NCI-H2029 (cell line): ENCODE results near the gene CETN2.
A peak's percentile ranks its signal among the peaks of the same experiment; 100 is the strongest.
"Not testable (repeated sequence)": the region's sequence is repeated elsewhere in the genome, so short reads cannot be mapped to it uniquely, and the experiment has no call there.

Experiments
- DNase-seq: peaks from one replicate; lab custom pipeline; 2025; lab: John Stamatoyannopoulos, UW

Gene CETN2

DNA sequence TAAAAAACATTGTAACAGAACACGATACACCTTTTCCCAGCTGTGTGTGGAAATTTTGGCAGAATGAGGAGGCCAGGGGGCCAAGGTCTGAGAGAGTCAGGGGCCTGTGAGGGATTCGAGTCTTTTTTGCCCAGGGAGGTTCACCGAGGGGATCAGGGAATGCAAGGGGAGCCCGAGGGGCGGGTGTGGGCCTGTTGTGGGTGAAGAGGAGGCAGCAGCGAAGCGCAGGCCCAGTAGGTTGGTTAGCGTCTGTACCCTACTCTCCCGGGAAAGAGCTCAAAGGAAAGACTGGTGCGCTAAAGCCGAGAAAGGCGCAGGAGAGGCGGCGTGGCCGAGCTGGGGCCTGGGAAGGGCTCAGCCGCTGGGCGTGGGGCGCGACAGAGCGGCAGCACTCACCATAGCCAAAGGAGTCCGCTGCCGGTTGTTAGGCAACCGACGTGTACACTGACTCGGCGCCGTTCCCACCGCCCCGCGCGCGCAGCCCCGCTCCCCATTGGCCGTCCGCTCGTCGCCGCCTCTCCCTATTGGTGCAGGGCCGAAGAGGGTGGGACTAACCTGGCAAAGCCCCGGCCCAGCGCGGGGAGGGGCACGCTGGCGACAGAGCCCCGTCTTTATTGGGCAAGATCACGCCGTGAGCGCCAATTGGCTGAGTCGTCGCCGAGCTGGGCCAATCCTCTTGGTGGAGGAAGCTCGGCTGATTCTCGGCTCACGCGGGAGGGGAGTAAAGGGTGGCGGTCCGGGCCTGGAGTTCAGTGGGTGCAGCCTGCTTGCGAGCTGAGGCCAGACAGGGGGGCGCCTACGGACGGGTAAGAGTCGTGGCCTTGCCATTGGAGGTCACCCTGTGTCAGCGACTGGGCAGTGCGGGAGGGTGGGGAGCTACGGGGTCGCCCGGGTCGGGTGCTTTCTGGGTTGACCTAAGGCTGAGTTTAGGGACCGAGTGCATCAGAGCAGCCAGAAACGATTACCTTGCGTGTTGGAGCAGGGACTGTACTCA lies at the start of gene CETN2, which contains the start of gene NSDHL:
Gene CETN2 (minus strand): TSS at position 446 of the 994 bp plus-strand sequence. CDS start 47 bp downstream, at position 399.
Gene NSDHL (plus strand): TSS at position 752 of the 994 bp plus-strand sequence. CDS start 15,262 bp downstream, outside the sequence.
- peak; percentile 84 for DNase-seq

- no peak for DNase-seq
These were observed 48.6 kb upstream of the CETN2 start for GRCh38 chrX:152878976-152879755.

DNA sequence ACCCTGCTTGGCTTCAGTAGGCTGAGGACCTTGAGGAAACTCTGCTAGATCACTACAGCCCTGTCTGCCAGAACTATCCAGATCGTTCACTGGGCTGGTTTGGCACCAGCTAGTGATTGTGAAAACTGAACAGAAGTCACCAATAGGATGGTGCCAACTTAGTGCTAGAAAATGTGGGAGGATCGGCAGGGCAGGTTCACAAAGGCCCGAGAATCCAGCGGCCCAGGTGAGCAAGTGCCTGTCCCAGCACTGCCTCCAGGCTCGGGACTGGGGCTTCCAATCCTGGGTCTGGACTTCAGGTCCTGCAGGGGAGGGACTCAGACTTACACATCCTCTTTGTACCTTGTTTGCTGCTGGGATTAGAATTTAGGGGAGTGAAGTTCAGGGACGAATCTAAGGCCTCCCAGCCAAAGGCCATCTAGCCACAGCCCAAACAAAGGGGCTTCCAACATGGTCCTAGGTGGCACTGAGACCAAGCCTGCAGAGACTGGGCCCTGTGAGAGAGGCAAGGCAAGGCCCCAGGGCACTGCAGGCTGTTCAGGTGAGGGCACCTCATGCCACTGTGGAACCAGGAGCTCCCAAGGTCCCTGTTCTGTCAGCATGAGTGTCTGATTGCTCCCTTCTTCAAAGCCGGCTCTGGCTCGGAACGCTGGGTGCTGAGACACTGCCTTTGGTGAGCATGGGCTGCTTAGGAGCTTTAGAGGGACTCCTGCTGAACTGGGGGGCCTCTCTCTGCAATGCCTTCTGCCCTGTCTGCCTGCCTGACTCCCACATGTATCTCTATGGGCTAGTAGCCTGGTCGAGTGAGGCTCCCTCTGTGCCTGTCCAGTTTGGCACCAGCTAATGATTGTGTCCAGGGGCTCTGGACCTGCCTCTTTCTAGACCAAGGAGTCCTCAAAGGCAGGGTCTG lies 46.6 kb upstream of the CETN2 start:
- no peak for DNase-seq

DNA sequence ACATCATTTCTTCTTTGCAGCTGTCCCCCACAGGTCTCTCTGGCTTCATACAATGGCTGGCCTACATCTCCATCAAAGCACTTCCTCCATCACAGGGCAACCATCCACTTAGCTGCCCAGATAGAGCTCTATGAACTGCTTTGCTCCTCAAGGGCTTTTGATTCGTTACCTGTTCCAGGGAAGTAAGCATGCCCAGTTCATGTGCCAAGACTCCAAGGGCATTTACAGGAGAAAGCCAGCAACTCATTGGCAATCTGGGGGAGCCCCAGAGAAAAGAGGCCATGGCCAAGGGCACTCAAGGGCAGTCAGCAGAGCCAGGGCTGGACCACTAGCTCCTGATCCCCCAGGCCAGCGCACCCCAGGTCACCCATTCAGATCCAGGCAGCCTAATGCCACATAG lies 42.8 kb upstream of the CETN2 start:
- DNase-seq: no peak

DNA sequence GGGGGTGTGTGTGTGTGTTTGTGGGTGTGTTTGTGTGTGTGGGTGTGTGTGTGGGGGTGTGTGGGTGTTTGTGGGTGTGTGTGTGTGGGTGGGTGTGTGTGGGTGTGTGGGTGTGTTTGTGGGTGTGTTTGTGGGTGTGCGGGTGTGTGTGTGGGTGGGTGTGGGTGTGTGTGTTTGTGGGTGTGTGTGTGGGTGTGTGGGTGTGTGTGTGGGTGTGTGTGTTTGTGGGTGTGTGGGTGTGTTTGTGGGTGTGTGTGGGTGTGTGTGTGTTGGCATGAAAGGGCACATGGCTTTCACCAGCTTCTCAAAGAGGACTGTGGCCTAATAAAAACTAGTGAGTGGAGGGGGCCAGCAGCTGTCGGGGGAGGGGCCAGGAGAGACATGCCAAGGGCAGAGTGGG lies 42.0 kb upstream of the CETN2 start:
- no peak for DNase-seq

DNA sequence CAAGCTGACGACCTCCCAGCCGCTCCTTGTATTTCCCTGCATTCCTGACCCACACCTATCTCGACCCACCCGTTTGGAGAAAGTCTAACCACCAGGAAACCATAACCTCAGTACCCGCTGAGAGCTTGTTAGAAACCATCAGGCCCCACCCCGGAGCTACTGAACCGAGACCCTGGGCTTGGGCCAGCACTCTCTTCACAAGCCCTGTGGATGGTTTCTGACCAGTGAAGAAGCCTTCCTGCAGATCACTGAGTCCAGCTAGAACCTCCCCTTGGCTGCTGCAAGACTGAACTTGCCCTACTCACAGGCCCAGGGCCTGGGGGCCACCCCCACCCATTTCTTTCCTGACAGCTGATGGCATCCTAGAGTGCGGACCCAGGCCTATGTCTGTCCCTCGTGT lies 40.7 kb upstream of the CETN2 start:
- DNase-seq: no peak

DNA sequence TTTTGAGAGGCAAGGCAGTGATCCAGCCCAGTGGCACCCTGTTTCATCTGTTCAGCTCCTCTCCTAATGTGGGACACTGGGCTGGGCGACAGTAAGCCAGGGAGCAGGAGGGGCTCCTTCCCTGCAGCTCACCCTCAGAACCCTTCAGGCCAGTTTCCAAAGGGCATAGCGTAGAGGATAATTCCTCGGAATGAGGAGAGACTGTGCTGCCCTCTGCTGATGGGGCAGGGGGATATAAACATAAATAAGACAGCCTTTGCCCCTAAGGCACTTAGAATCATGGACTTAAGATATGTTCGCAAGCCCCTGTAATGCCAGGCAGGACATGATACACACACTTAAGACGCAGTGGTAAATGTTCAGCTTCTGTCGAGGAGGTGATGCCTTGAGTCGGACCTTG lies 39.4 kb upstream of the CETN2 start:
- DNase-seq: no peak

GRCh38 chrX:152866386-152866785 lies 35.8 kb upstream of the CETN2 start:
- no peak for DNase-seq

DNA sequence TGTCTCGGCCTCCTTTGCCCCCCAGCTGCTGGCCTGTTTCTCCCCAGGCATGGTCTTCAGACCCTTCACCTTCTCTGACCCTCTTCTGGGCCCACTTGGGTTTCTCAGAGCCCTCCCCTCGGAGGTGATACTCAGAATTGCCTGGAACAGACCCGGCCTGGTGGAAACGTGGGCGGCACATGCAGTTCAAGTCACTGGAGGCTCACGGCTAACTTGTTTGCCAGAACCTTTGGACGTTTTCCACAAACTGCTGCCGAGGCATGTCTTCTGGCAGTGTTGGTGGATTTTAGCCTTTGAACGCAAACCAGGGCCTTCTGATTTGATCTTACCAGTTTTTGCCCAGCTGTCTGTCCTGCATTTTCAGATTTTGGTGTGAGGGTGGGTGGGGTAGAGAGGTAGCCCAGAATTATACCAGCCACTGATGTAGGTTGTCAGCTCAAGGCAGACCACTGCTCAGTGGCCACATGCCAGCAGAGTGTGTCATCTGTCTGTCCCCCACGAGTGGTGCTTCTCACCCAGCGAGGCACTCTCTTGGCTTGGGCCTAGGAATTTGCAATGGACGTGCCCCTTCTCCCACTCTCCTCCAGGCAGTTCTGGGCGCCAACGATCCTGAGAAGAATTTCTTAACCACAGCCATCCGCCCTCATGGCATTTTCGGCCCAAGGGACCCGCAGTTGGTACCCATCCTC lies 34.8 kb upstream of the CETN2 start:
- DNase-seq: no peak

DNA sequence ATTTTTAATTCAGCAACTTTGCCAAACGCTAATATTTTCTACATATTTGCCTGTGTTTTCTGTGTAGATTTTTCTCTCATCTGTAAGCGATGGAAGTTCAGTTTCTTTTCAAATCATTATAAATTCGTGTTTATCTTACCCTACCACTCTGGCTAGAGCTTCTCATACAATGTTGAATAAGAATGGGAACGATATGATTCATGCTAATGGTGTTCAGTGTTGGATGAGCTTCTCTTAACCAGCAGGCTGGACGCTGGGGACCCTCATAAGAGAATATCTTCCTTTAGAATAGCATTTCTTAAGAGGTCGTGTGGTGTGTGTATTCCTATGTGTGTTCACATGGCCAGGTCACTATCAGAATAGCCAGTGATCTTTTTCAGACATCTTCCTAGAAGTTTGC lies 31.3 kb upstream of the CETN2 start:
- no peak for DNase-seq

- no peak for DNase-seq
These were observed 30.6 kb upstream of the CETN2 start for GRCh38 chrX:152861116-152861515.

GRCh38 chrX:152853986-152854385 lies 23.4 kb upstream of the CETN2 start:
- no peak for DNase-seq

- DNase-seq: no peak
These were observed 19.9 kb upstream of the CETN2 start for GRCh38 chrX:152850465-152850864.

GRCh38 chrX:152847281-152847680 lies 16.7 kb upstream of the CETN2 start:
- no peak for DNase-seq

DNA sequence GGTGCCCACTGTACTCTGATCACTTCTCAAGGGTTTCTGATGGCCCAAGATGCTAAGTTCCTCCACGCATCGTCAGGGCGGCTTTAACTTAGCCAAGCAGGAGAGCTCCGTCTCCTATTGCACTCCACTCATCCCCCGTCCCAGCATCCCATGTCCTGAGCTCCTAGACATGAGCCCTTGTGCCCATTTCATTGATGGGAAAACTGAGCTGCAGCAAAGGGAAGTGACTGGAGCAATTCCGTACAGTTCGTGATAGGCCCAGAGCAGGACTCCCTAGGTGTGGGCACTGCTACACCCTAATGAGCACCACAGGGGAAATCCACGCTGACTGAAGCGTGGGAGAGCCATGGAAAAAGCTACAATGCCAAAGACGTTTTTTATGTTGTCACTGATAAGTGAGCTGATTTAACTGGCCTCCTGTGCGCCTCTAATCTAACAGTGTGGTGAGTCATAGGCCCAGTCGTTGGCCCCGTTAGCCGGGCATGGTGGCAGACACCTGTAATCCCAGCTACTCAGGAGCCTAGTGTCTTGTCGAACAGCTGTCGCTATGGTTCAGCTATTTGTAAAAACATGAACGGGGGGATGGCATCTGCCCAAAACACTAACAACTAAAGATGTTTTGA lies 15.2 kb upstream of the CETN2 start:
- no peak for DNase-seq

DNA sequence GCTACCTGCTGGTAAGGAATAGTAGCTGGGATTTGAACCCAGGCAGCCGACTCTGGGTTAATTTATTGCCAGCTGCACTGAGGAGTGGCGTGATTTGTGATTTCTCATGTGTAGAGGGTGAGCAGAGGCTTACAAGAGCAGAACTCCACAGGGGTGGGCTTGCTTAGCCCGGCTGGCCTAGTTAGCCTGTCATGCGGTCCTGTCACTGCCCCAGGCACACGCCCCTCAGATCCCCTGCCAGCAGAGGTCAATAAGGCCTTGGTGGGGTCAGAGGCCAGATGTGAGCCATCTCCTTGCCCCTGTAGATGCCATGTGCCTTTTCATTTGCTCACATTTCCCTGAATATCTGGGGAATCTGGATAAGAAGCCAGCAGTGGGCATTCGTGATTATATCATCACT lies 13.7 kb upstream of the CETN2 start:
- DNase-seq: no peak

- no peak for DNase-seq
These were observed 13.3 kb upstream of the CETN2 start for GRCh38 chrX:152843852-152844251.

- DNase-seq: no peak
These were observed 12.3 kb upstream of the CETN2 start for GRCh38 chrX:152842772-152843338.

DNA sequence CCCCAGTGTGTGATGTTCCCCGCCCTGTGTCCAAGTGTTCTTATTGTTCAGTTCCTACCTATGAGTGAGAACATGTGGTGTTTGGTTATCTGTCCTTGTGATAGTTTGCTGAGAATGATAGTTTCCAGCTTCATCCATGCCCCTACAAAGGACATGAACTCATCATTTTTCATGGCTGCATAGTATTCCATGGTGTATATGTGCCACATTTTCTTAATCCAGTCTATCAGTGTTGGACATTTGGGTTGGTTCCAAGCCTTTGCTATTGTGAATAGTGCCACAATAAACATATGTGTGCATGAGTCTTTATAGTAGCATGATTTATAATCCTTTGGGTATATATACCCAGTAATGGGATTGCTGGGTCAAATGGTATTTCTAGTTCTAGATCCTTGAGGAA lies 4.9 kb upstream of the CETN2 start:
- not testable (repeated sequence) for DNase-seq

DNA sequence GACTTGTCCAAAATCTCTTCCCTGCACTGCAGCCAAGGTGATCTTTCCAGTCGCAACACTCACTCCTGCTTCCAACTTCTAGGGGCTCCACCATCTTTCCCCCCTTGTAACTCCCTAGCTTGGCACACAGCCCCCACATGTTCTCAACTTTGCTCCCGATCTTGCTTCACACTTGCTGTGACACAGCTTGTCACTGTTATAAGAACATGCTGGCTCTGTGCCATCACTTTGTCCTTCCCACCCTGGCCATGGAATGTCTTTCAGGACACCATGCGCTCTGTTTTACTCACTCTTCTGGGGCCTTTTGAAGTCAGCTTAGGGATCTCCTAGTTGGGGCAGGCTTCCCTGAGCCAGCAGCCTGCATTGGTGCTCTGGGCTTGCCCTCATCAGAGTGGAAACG lies 2.8 kb upstream of the CETN2 start:
- no peak for DNase-seq
